Measurements from ENCODE around the gene ZCWPW1. TPM values are rescaled to one million over a fixed set of nuclear protein-coding genes. Genes with fewer than 3 reads are reported as not detected.
A peak's percentile ranks its signal among the peaks of the same experiment; 100 is the strongest.

ZCWPW1 gene
- total RNA-seq, 1 experiment from 2014 or later = 0.45 TPM

- H3K9me3 ChIP-seq (ENCODE audit: low read depth, low read length, poor library complexity, severe bottlenecking) = no peaks in the 10 kb centered on the region
- ChIA-PET POLR2A (ENCODE audit: low non-redundant PET) (no interaction called here), CTCF (interaction anchor here (0.7 kb wide), 1 partner anchor 32 kb away, joined by 6 read pairs; no protein-coding TSS in a partner anchor)
- H3K27me3 ChIP-seq (replicated peaks; ENCODE audit: insufficient read depth, low read depth, low read length, poor library complexity) = no peaks in the 10 kb centered on the region
- no TSS peak for BruUV-seq (replicated peaks)
- TF ChIP-seq EZH2 (IDR thresholded peaks at IDR 0.05; ENCODE audit: borderline replicate concordance, low read depth, low read length, poor library complexity, severe bottlenecking) = no peak
- TF ChIP-seq, protein P1, sequence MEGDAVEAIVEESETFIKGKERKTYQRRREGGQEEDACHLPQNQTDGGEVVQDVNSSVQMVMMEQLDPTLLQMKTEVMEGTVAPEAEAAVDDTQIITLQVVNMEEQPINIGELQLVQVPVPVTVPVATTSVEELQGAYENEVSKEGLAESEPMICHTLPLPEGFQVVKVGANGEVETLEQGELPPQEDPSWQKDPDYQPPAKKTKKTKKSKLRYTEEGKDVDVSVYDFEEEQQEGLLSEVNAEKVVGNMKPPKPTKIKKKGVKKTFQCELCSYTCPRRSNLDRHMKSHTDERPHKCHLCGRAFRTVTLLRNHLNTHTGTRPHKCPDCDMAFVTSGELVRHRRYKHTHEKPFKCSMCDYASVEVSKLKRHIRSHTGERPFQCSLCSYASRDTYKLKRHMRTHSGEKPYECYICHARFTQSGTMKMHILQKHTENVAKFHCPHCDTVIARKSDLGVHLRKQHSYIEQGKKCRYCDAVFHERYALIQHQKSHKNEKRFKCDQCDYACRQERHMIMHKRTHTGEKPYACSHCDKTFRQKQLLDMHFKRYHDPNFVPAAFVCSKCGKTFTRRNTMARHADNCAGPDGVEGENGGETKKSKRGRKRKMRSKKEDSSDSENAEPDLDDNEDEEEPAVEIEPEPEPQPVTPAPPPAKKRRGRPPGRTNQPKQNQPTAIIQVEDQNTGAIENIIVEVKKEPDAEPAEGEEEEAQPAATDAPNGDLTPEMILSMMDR (conservative IDR thresholded peaks at IDR 0.05; ENCODE audit: low read depth, low read length) = peak; percentile 55
- intact Hi-C loops (cut with micrococcal nuclease; ENCODE audit: unreplicated experiment) = loop anchor here (5.0 kb wide), 1 partner anchor 195 kb away; the partner anchor contains the start of gene GNB2
- peak overlapping the region; percentile 81 for H3K27ac ChIP-seq (ENCODE audit: low read depth, low read length, poor library complexity, severe bottlenecking)
- H3K4me1 ChIP-seq (ENCODE audit: insufficient read depth, low read length, poor library complexity, severe bottlenecking) = peaks cover 43% of the 10 kb centered on the region
- H3K4me3 ChIP-seq (ENCODE audit: low read depth, low read length, poor library complexity, severe bottlenecking) = peak overlapping the region; percentile 87
- DNase-seq (ENCODE audit: low spot score) = no peak
- H3K36me3 ChIP-seq (ENCODE audit: insufficient read depth, low read length, poor library complexity, severe bottlenecking) = peaks cover 9% of the 10 kb centered on the region
Observed at GRCh38 chr7:100476903-100477870, 48.7 kb upstream of the ZCWPW1 start.

- peaks cover 43% of the 10 kb centered on the region for H3K4me1 ChIP-seq (ENCODE audit: insufficient read depth, low read length, poor library complexity, severe bottlenecking)
- H3K27ac ChIP-seq (ENCODE audit: low read depth, low read length, poor library complexity, severe bottlenecking) = peak overlapping the region; percentile 70
- TF ChIP-seq, protein P1 (conservative IDR thresholded peaks at IDR 0.05; ENCODE audit: low read depth, low read length) = no peak
- no peak for TF ChIP-seq EZH2 (IDR thresholded peaks at IDR 0.05; ENCODE audit: borderline replicate concordance, low read depth, low read length, poor library complexity, severe bottlenecking)
- intact Hi-C loops (cut with micrococcal nuclease; ENCODE audit: unreplicated experiment) = loop anchor here (5.0 kb wide), 1 partner anchor 196 kb away; the partner anchor contains the start of gene GNB2
- H3K9me3 ChIP-seq (ENCODE audit: low read depth, low read length, poor library complexity, severe bottlenecking) = no peaks in the 10 kb centered on the region
- no peak for DNase-seq (ENCODE audit: low spot score)
- ChIA-PET POLR2A (ENCODE audit: low non-redundant PET) (interaction anchor here (0.7 kb wide), 1 partner anchor 141 kb away, joined by 7 read pairs; no protein-coding TSS in a partner anchor), CTCF (interaction anchor here (0.6 kb wide), 1 partner anchor 100 kb away, joined by 3 read pairs; no protein-coding TSS in a partner anchor)
- no peaks in the 10 kb centered on the region for H3K27me3 ChIP-seq (replicated peaks; ENCODE audit: insufficient read depth, low read depth, low read length, poor library complexity)
- H3K4me3 ChIP-seq (ENCODE audit: low read depth, low read length, poor library complexity, severe bottlenecking) = peak overlapping the region; percentile 87
- peaks cover 9% of the 10 kb centered on the region for H3K36me3 ChIP-seq (ENCODE audit: insufficient read depth, low read length, poor library complexity, severe bottlenecking)
- BruUV-seq (replicated peaks) = no TSS peak
Observed at GRCh38 chr7:100476101-100476780, 47.7 kb upstream of the ZCWPW1 start.

- DNase-seq (ENCODE audit: low spot score) = no peak
- Histone ChIP-seq H3K36me3 (ENCODE audit: insufficient read depth, low read length, poor library complexity, severe bottlenecking) (peaks cover 9% of the 10 kb centered on the region), H3K4me1 (ENCODE audit: insufficient read depth, low read length, poor library complexity, severe bottlenecking) (peaks cover 43% of the 10 kb centered on the region), H3K27ac (ENCODE audit: low read depth, low read length, poor library complexity, severe bottlenecking) (peak overlapping the region; percentile 70), H3K4me3 (ENCODE audit: low read depth, low read length, poor library complexity, severe bottlenecking) (peak overlapping the region; percentile 87), H3K27me3 (replicated peaks; ENCODE audit: insufficient read depth, low read depth, low read length, poor library complexity) (no peaks in the 10 kb centered on the region), H3K9me3 (ENCODE audit: low read depth, low read length, poor library complexity, severe bottlenecking) (no peaks in the 10 kb centered on the region)
- intact Hi-C loops (cut with micrococcal nuclease; ENCODE audit: unreplicated experiment) = loop anchor here (5.0 kb wide), 1 partner anchor 197 kb away; the partner anchor contains the start of gene GNB2
- POLR2A ChIA-PET (ENCODE audit: low non-redundant PET) = no interaction called here
- TF ChIP-seq, protein P1 (conservative IDR thresholded peaks at IDR 0.05; ENCODE audit: low read depth, low read length) = no peak
- TF ChIP-seq EZH2 (IDR thresholded peaks at IDR 0.05; ENCODE audit: borderline replicate concordance, low read depth, low read length, poor library complexity, severe bottlenecking) = no peak
- BruUV-seq (replicated peaks) = no TSS peak
- CTCF ChIA-PET = interaction anchor here (0.6 kb wide), 1 partner anchor 86 kb away, joined by 5 read pairs; no protein-coding TSS in a partner anchor
Observed at GRCh38 chr7:100475549-100475948, 47.0 kb upstream of the ZCWPW1 start.

All from A673 (cell line).